MM.1S (cell line): ENCODE results near the gene KRTAP4-12.

Source experiments
- EZH2 ChIP-seq: fragments of 300-600 bp; sonication (generic); optimal IDR thresholded peaks from 2 replicates; pipeline ENCODE3; 2017; ENCODE audit warnings: low read depth, mild to moderate bottlenecking, antibody characterized with exemption, low read length, mixed read lengths
- TF ChIP-seq, protein P1 (sequence below): fragments of 300-600 bp; sonication (generic); IDR thresholded peaks from 2 replicates; pipeline ENCODE4 v1.5.1; 2016; ENCODE audit warnings: antibody characterized with exemption, low read length, mixed read lengths

DNA sequence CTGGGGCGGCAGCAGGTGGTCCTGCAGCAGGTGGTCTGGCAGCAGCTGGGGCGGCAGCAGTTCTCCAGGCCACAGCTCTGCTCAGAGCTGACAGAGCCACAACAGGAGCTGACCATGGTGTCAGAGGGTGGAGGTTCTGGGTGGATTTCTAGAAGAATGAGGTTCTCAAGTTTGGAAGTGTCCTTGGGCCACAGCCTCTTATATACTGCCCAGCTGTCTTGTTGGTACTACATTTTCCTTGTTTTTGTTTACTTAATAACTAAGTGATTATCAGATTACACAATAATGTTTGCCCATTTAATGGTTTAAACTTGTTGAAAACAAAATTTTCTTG, 25.6 kb upstream of the KRTAP4-12 start, which contains the start of gene KRTAP4-5:
- TF ChIP-seq, protein P1, sequence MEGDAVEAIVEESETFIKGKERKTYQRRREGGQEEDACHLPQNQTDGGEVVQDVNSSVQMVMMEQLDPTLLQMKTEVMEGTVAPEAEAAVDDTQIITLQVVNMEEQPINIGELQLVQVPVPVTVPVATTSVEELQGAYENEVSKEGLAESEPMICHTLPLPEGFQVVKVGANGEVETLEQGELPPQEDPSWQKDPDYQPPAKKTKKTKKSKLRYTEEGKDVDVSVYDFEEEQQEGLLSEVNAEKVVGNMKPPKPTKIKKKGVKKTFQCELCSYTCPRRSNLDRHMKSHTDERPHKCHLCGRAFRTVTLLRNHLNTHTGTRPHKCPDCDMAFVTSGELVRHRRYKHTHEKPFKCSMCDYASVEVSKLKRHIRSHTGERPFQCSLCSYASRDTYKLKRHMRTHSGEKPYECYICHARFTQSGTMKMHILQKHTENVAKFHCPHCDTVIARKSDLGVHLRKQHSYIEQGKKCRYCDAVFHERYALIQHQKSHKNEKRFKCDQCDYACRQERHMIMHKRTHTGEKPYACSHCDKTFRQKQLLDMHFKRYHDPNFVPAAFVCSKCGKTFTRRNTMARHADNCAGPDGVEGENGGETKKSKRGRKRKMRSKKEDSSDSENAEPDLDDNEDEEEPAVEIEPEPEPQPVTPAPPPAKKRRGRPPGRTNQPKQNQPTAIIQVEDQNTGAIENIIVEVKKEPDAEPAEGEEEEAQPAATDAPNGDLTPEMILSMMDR = no peak
- TF ChIP-seq EZH2 = no peak
